ENCODE measurements around the gene LMO3.
"Not testable (repeated sequence)": the region's sequence is repeated elsewhere in the genome, so short reads cannot be mapped to it uniquely, and the experiment has no call there.

The LMO3 gene

GRCh38 chr12:16537652-16538051 is 68.3 kb downstream of the LMO3 start:
- FAIRE-seq: not testable (repeated sequence)

GRCh38 chr12:16531621-16532020 is 74.3 kb downstream of the LMO3 start:
- no peak for FAIRE-seq

- FAIRE-seq: no peak
Measured at GRCh38 chr12:16530268-16530850, 75.6 kb downstream of the LMO3 start.

- FAIRE-seq: no peak
Measured at GRCh38 chr12:16526693-16527092, 79.3 kb downstream of the LMO3 start.

GRCh38 chr12:16524378-16524777 is 81.6 kb downstream of the LMO3 start:
- FAIRE-seq: no peak

- FAIRE-seq: peak; percentile 31
Measured at GRCh38 chr12:16523951-16524331, 82.0 kb downstream of the LMO3 start.

- no peak for FAIRE-seq
Measured at GRCh38 chr12:16523284-16523950, 82.5 kb downstream of the LMO3 start.

GRCh38 chr12:16520328-16520727 is 85.6 kb downstream of the LMO3 start:
- FAIRE-seq: no peak

- FAIRE-seq: no peak
Measured at GRCh38 chr12:16515666-16516065, 90.3 kb downstream of the LMO3 start.

- no peak for FAIRE-seq
Measured at GRCh38 chr12:16513231-16513630, 92.7 kb downstream of the LMO3 start.

GRCh38 chr12:16509411-16509810 is 96.6 kb downstream of the LMO3 start:
- no peak for FAIRE-seq

- FAIRE-seq: no peak
Measured at GRCh38 chr12:16506394-16506793, 99.6 kb downstream of the LMO3 start.

GRCh38 chr12:16504200-16504599 is 101.8 kb downstream of the LMO3 start:
- FAIRE-seq: no peak

- FAIRE-seq: no peak
Measured at GRCh38 chr12:16499611-16500010, 106.4 kb downstream of the LMO3 start.

All from colon (tissue), 2 donors.